SK-N-MC (cell line): ENCODE results near the gene C2CD4D.

Source experiments
- EZH2 ChIP-seq: fragments of 200-600 bp; sonication (generic); IDR thresholded peaks from one replicate; pipeline ENCODE4 v1.6.1; 2017; ENCODE audit warnings: antibody characterized with exemption
- POLR2AphosphoS5 ChIP-seq: IDR thresholded peaks from 2 replicates; pipeline ENCODE4 v1.6.1; 2012; ENCODE audit warnings: mild to moderate bottlenecking, low read depth, low read length, borderline replicate concordance

DNA sequence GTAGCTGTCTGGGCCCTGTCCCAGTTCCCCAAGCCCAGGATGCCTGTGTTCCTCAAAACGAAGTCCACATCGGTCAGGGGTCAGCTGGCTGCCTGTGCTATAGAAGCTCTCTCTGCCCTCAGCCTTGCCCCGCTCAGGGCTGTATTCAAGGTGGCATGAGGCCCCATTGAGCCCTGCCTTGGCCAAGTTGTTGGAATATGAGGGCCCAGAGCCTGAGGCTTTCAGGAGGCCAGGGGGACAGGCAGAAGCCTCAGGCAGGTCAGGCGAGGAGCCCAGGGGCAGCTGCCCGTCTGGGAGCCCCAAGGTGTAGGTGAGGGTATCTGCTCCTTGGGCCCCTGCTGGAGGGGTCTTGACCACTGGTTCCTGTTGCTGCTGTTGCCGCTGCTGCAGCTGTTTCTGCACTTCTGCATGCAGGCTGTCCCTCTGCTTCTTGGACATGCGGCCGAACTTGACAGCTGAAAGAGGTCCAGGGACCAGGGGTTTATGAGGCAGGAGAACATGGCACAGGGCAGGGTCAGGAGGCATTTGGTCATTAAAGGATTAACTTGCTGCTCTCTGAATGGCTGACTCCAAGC, 24.6 kb downstream of the C2CD4D start:
- TF ChIP-seq POLR2AphosphoS5 (no peak), EZH2 (no peak)
